Tibial nerve (tissue), 4 donors: ENCODE measurements around the gene AP2B1.

Source experiments
- CTCF ChIP-seq, 5 experiments: fragments of 200-600 bp in 3 of 5; fragments of 450-650 bp in 2 of 5; sonication (generic) in 3 of 5; IDR thresholded peaks; one replicate each; pipeline ENCODE4 v1.5.1; 2016 to 2019; ENCODE audit warnings: antibody characterized with exemption in 5 of 5, mild to moderate bottlenecking in 3 of 5, moderate library complexity in 2 of 5
- EP300 ChIP-seq, 2 donors: sonication (generic); formaldehyde crosslinking; IDR thresholded peaks; one replicate each; pipeline ENCODE4 v1.6.1; 2017; ENCODE audit warnings: antibody characterized with exemption in 2 of 2, mild to moderate bottlenecking in 1 of 2
- POLR2A ChIP-seq, 2 donors: fragments of 450-650 bp; IDR thresholded peaks; one replicate each; pipeline ENCODE4 v1.6.1; 2017; ENCODE audit warnings: antibody characterized with exemption in 2 of 2, mild to moderate bottlenecking in 2 of 2, moderate library complexity in 2 of 2

GRCh38 chr17:35676441-35676840, 89.3 kb downstream of the AP2B1 start:
- TF ChIP-seq CTCF (IDR thresholded peaks at IDR 0.05) (no peak), POLR2A (IDR thresholded peaks at IDR 0.05) (no peak), EP300 (IDR thresholded peaks at IDR 0.05) (no peak)
